Upper lobe of right lung (tissue), 1 donor: ENCODE data around the gene IL17RC. TPM values are rescaled to one million over a fixed set of nuclear protein-coding genes. Genes with fewer than 3 reads are reported as not detected.

Source experiments
- ATAC-seq: fragments of 200-7000 bp; cut with Tn5 transposase; one replicate; pipeline ENCODE4 v1.9.1; 2020; ENCODE audit warnings: mild to moderate bottlenecking, moderate library complexity
- DNase-seq: peaks from one replicate; pipeline ENCODE4 v3.0.0-alpha.2; 2020
- H3K27ac ChIP-seq: fragments of 200-600 bp; one replicate; pipeline ENCODE4 v1.8.0; 2022
- H3K27me3 ChIP-seq: fragments of 200-600 bp; one replicate; pipeline ENCODE4 v1.8.0; 2022; ENCODE audit warnings: mild to moderate bottlenecking
- H3K36me3 ChIP-seq: fragments of 200-600 bp; one replicate; pipeline ENCODE4 v1.8.0; 2022
- H3K4me1 ChIP-seq: fragments of 200-600 bp; one replicate; pipeline ENCODE4 v1.8.0; 2022
- H3K4me3 ChIP-seq: fragments of 200-600 bp; one replicate; pipeline ENCODE4 v1.8.0; 2022; ENCODE audit warnings: mild to moderate bottlenecking
- H3K9me3 ChIP-seq: fragments of 200-600 bp; one replicate; pipeline ENCODE4 v1.8.0; 2022
- intact Hi-C: fragments of 100-400 bp; cut with DNase I; formaldehyde crosslinking; loops from one replicate; pipeline ENCODE4 v1.11.0; 2022
- total RNA-seq: library from RNA; stranded (reverse); fragmentation: NEBNext Ultra II Directional; extraction: Animal tissue kit (Norgen Biotek cat#: 25700); gene quantifications from one replicate; pipeline ENCODE4 v1.2.1, GENCODE V29; 2021
- TF ChIP-seq, protein P1 (sequence below): fragments of 200-600 bp; IDR thresholded peaks from one replicate; pipeline ENCODE4 v1.8.0; 2022; ENCODE audit warnings: antibody characterized with exemption
- donor health status: DM: no; HTN: yes; CAD: no; lungs with severe emphysema.

The IL17RC gene
- total RNA-seq, 1 donor from 2014 or later = 26.9 TPM

DNA sequence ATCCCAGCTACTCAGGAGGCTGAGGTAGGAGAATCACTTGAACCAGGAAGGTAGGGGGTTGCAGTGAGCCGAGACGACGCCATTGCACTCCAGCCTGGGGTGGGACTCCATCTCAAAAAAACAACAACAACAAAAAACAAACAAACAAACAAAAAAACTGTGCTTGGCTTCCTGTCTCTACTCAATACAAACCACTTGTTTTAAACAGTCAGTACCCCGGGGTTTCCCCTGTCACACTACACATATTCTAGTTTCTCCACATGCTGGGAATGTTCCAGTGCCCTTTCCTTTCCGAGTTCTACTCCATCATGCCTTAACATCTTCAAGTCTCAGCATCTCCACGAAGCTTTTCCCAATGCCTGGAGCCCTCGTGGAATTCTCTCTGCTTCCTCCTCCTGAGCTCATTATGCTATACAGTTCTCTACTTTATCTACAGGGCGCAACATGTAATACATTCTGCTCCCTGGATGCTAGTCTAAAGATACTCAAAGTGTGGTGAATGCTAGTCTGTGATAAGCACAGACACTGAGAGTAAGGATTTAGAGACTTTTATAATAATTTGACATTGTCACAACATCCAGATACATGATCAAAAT is 61.9 kb downstream of the IL17RC start:
- no peak overlapping the region for H3K4me3 ChIP-seq
- H3K9me3 ChIP-seq = no peaks in the 10 kb centered on the region
- peak overlapping the region; percentile 82 for H3K27ac ChIP-seq
- H3K36me3 ChIP-seq = peaks cover 40% of the 10 kb centered on the region
- ATAC-seq (no peak), DNase-seq (no peak)
- intact Hi-C loops = no loop called here
- TF ChIP-seq, protein P1, sequence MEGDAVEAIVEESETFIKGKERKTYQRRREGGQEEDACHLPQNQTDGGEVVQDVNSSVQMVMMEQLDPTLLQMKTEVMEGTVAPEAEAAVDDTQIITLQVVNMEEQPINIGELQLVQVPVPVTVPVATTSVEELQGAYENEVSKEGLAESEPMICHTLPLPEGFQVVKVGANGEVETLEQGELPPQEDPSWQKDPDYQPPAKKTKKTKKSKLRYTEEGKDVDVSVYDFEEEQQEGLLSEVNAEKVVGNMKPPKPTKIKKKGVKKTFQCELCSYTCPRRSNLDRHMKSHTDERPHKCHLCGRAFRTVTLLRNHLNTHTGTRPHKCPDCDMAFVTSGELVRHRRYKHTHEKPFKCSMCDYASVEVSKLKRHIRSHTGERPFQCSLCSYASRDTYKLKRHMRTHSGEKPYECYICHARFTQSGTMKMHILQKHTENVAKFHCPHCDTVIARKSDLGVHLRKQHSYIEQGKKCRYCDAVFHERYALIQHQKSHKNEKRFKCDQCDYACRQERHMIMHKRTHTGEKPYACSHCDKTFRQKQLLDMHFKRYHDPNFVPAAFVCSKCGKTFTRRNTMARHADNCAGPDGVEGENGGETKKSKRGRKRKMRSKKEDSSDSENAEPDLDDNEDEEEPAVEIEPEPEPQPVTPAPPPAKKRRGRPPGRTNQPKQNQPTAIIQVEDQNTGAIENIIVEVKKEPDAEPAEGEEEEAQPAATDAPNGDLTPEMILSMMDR = no peak
- peaks cover 42% of the 10 kb centered on the region for H3K4me1 ChIP-seq
- H3K27me3 ChIP-seq = no peaks in the 10 kb centered on the region

- H3K9me3 ChIP-seq = no peaks in the 10 kb centered on the region
- DNase-seq = no peak
- TF ChIP-seq, protein P1 = no peak
- peak overlapping the region; percentile 11 for H3K27ac ChIP-seq
- no peak for ATAC-seq
- peaks cover 45% of the 10 kb centered on the region for H3K4me1 ChIP-seq
- no peak overlapping the region for H3K4me3 ChIP-seq
- H3K36me3 ChIP-seq = peaks cover 35% of the 10 kb centered on the region
- no peaks in the 10 kb centered on the region for H3K27me3 ChIP-seq
- intact Hi-C loops = no loop called here
These were observed 63.4 kb downstream of the IL17RC start for GRCh38 chr3:9980251-9980650.

Other genes starting within 250 kb of the IL17RC start
- gene CPNE9, start 213.3 kb upstream of the IL17RC start, total RNA-seq = 0.90 TPM
- 23.7 TPM for gene BRPF1, start 185.4 kb upstream of the IL17RC start, total RNA-seq
- gene OGG1, start 167.1 kb upstream of the IL17RC start, total RNA-seq = 17.2 TPM
- 35.7 TPM for gene CAMK1, start 147.2 kb upstream of the IL17RC start, total RNA-seq
- 55.8 TPM for gene TADA3, start 124.6 kb upstream of the IL17RC start, total RNA-seq
- 148 TPM for gene ARPC4, start 124.0 kb upstream of the IL17RC start, total RNA-seq
- gene TTLL3, start 106.8 kb upstream of the IL17RC start, total RNA-seq = 37.3 TPM
- gene RPUSD3, start 73.1 kb upstream of the IL17RC start, total RNA-seq = 27.7 TPM
- gene CIDEC, start 36.8 kb upstream of the IL17RC start, total RNA-seq = not detected
- 28.7 TPM for gene JAGN1, start 26.5 kb upstream of the IL17RC start, total RNA-seq
- gene IL17RE, start 14.2 kb upstream of the IL17RC start, total RNA-seq = 22.6 TPM
- gene CRELD1, start 16.7 kb downstream of the IL17RC start, total RNA-seq = 51.4 TPM
- gene PRRT3, start 35.3 kb downstream of the IL17RC start, total RNA-seq = 1.4 TPM
- 79.4 TPM for gene EMC3, start 69.7 kb downstream of the IL17RC start, total RNA-seq
- 5.3 TPM for gene FANCD2, start 109.3 kb downstream of the IL17RC start, total RNA-seq
- not detected for gene FANCD2OS, start 191.2 kb downstream of the IL17RC start, total RNA-seq
- 112 TPM for gene BRK1, start 198.6 kb downstream of the IL17RC start, total RNA-seq
- 37.2 TPM for gene VHL, start 224.7 kb downstream of the IL17RC start, total RNA-seq
- gene IRAK2, start 247.8 kb downstream of the IL17RC start, total RNA-seq = 5.2 TPM